Muscle of arm (tissue), 12 donors: ENCODE measurements around the gene VWA5A. TPM values are rescaled to one million over a fixed set of nuclear protein-coding genes. Genes with fewer than 3 reads are reported as not detected.

Experiments
- polyA plus RNA-seq, 12 donors: library from polyadenylated mRNA; unstranded; fragments of 120-200 nt; gene quantifications; one replicate each; pipeline ENCODE4 v1.2.1, GENCODE V29; 2013; ENCODE audit not compliant: insufficient read length in 12 of 12

The VWA5A gene
- polyA plus RNA-seq, 12 donors, result 52.6 to 171 (median 113) TPM; not detected in 1

Other genes with a start within 250 kb of the VWA5A start
- not detected for gene TMEM225, start 229.8 kb upstream of the VWA5A start, polyA plus RNA-seq
- under 1 TPM in 6 of 12 donors, not detected in 6; 0.05 to 0.12 (median 0.09) TPM for gene OR8D4, start 213.3 kb upstream of the VWA5A start, polyA plus RNA-seq
- not detected for gene OR4D5, start 175.8 kb upstream of the VWA5A start, polyA plus RNA-seq
- gene OR6T1, start 171.6 kb upstream of the VWA5A start, polyA plus RNA-seq, result not detected
- gene OR10S1, start 137.7 kb upstream of the VWA5A start, polyA plus RNA-seq, result not detected
- not detected for gene OR10G6, start 120.3 kb upstream of the VWA5A start, polyA plus RNA-seq
- not detected for gene OR10G4, start 102.5 kb upstream of the VWA5A start, polyA plus RNA-seq
- not detected for gene OR10G9, start 92.4 kb upstream of the VWA5A start, polyA plus RNA-seq
- gene OR10G8, start 88.7 kb upstream of the VWA5A start, polyA plus RNA-seq, result not detected
- under 1 TPM in 1 of 12 donors, not detected in 11; 0.20 TPM for gene OR10G7, start 74.1 kb upstream of the VWA5A start, polyA plus RNA-seq
- under 1 TPM in 1 of 12 donors, not detected in 11; 0.03 TPM for gene OR10D3, start 67.9 kb downstream of the VWA5A start, polyA plus RNA-seq
- gene OR8G1, start 125.6 kb downstream of the VWA5A start, polyA plus RNA-seq, result under 1 TPM in 1 of 12 donors, not detected in 11; 0.04 TPM
- under 1 TPM in 4 of 12 donors, not detected in 8; 0.14 to 0.20 (median 0.16) TPM for gene OR8G5, start 140.9 kb downstream of the VWA5A start, polyA plus RNA-seq
- under 1 TPM in 7 of 12 donors, not detected in 5; 0.01 to 0.08 (median 0.07) TPM for gene OR8D1, start 198.5 kb downstream of the VWA5A start, polyA plus RNA-seq
- not detected for gene OR8D2, start 204.7 kb downstream of the VWA5A start, polyA plus RNA-seq